GM19239 (cell line): Measurements from ENCODE around the gene MADCAM1.
A peak's percentile ranks its signal among the peaks of the same experiment; 100 is the strongest.

Source experiments
- DNase-seq: peaks from one replicate; pipeline ENCODE4 v3.0.0; 2011; ENCODE audit warnings: low spot score; ENCODE audit not compliant: insufficient read length
- FAIRE-seq: peaks from 2 replicates; lab custom pipeline; 2011; peaks lifted over from hg19 to GRCh38; lab: Jason Lieb, UNC

The MADCAM1 gene

DNA sequence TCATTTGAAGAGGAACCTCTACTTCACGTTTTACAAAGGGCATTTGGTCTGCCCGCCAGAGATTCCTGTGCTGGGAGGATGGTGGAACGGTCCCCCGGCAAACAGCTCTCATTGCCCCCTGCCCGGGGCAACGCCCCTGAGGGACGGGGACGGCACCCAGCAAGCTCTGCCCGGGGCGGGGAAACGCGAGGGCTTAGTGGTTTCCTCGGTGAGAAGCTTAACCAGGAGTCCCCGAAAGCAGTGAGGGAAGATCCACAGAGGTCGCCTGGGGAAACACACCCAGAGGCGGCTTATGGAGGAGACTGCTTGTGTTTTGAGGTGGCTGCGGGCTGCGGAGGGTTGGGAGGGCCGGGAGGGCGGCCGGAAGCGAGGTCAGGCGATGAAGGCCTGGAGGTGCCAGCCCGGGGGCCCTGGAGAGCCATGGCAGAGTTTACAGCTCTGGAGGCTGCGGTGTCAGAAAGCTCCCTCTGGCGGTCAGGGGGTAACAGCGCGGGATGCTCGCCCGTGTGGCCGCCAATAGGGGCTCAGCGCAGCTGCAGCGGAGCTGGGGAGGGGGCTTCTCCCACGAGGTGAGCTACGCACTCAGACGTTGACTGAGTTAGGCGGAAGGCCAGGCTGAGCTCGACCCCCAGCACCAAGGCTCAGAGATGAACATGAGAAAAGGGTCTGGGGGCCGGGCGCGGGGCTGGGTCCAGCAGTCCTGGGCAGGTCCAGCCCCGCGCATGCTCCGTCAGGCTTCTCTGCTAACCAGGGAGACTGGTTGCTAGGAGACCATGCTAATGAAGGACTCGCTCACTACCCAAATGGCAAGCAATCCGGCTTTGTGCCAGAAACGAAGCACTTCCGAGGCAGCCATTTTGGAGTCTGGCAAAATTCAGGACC, 10.4 kb downstream of the MADCAM1 start:
- FAIRE-seq (peak; percentile 96), DNase-seq (peak; percentile 98)

DNA sequence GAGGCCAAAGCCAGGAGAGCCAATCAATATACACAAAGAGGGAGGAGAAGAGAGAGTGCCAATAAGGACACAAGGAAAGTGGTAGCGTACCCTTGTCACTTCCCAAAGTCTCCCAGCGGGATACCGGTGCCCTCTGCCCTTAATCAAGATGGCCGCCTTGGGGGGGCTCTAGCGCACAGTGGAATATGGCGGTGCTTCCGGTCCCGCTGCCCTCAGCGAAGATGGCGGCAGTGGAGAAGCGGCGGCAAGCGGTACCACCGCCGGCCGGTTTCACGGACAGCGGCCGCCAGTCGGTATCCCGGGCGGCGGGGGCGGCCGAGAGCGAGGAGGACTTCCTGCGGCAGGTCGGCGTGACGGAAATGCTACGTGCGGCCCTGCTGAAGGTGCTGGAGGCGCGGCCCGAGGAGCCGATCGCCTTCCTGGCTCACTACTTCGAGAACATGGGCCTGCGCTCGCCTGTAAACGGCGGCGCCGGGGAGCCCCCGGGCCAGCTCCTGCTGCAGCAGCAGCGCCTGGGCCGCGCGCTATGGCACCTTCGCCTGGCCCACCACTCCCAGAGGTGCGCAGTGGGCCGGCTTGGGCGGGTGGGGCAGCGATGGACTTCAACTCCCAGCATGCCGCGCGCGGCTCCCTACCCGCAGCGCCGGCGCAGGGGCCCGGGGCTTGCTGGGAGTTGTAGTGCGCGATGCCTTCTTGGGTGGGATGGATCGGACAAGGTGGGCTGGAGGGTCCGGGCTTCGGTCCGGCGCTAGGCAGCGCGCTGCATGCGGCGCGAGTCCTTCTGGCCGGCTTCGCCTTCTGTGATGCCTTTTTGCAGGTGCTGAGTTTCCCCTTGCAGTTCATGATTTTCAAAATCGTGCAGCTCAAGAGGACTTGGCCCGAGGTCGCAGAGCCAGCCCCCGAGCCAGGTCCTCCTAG, 11.3 kb downstream of the MADCAM1 start, which contains the start of gene TPGS1:
TSS of gene TPGS1 (plus strand) at position 212 of the 918 bp plus-strand sequence. CDS start at position 222, 10 bp downstream.
- peak; percentile 71 for DNase-seq

GRCh38 chr19:508204-509150, 12.2 kb downstream of the MADCAM1 start:
- FAIRE-seq, result no peak

More for the DNA sequence above, 11.3 kb downstream of the MADCAM1 start, which contains the start of gene TPGS1:
- peak; percentile 68 for FAIRE-seq

GRCh38 chr19:510606-511100, 14.4 kb downstream of the MADCAM1 start:
- DNase-seq, result peak; percentile 93
- FAIRE-seq, result peak; percentile 94

More at GRCh38 chr19:508204-509150, 12.2 kb downstream of the MADCAM1 start:
- no peak for DNase-seq

DNA sequence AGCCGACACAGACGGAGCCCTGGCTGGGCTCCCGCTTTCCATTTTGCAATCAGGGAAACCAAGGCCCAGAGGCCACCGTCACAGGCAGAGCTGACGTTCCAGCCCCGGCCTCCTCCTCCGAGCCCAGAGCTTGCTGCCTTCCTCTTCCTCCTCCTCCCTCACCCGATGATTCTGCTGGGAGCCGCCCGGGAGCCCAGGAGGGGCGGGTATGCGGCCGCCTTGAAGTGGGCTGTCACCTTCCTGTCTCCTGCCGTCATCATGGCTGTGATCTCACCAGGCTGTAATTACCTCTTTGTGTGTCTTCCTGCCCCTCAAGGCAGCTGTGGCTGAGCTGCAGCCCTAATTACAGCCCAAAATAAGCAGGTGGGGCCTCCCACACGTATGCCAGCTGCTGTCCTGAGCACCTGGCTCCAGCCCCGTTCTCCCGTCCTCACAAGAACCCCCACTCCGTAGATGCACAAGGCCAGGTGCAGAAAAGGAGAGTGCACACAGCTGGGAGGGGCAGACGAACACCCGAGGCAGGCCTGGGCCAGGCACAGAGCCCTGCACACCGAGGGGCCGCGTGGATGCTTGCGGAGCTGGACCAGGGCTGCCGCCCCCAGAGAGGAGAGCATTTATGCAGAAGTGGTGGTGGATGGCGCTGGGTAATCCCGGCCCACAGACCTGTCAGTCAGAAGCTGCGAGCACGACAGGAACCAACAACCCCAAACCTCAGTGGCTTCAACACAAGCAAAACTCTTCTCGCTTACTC, 15.0 kb downstream of the MADCAM1 start:
- FAIRE-seq, result no peak
- DNase-seq, result no peak

- DNase-seq, result no peak
- FAIRE-seq, result no peak
These were observed 16.5 kb downstream of the MADCAM1 start for GRCh38 chr19:512547-513365.

DNA sequence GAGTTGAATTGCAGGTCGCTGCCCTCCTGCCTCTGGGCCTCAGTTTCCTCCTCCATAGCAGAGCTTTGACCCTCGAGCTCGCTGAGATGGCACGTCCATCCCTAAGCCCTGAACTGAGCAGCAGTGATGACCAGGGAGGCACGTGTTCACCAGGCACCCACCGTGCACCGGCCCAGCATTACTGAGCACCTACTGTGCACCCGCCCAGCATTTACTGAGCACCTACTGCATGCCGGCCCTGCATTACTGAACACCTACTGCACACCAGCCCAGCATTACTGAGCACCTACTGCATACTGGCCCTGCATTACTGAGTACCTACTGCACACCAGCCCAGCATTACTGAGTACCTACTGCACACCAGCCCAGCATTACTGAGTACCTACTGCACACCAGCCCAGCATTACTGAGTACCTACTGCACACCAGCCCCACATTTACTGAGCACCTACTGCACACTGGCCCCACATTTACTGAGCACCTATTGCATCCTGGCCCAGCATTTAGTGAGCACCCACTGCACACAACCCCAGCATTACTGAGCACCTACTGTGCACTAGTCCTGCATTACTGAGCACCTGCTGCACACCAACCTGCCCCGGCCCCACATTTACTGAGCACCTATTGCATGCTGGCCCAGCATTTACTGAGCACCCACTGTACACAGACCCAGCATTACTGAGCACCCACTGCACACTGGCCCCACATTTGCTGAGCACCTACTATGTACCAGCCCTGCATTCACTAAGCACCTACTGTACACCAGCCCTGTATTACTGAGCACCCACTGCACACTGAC, 17.3 kb downstream of the MADCAM1 start:
- DNase-seq (no peak), FAIRE-seq (no peak)

DNA sequence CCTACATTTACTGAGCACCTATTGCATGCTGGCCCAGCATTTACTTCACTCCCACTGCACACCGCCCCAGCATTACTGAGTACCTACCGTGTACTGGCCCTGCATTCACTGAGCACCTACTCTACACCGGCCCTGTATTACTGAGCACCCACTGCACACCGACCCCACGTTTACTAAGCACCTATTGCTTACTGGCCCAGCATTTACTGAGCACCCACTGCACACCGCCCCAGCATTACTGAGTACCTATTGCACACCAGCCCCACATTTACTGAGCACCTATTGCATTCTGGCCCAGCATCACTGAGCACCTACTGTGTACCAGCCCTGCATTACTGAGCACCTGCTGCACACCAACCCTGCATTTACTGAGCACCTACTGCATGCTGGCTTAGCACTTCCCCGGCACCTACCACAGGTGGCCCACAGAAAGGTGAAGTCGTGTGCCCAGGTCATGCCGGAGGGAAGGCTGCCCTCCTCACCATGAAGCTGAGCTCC, 17.9 kb downstream of the MADCAM1 start:
- no peak for DNase-seq

GRCh38 chr19:517721-518597, 21.7 kb downstream of the MADCAM1 start:
- no peak for DNase-seq
- FAIRE-seq, result no peak

More for the DNA sequence above, 17.9 kb downstream of the MADCAM1 start:
- FAIRE-seq, result no peak

GRCh38 chr19:518598-519231, 22.4 kb downstream of the MADCAM1 start:
- no peak for DNase-seq
- no peak for FAIRE-seq

DNA sequence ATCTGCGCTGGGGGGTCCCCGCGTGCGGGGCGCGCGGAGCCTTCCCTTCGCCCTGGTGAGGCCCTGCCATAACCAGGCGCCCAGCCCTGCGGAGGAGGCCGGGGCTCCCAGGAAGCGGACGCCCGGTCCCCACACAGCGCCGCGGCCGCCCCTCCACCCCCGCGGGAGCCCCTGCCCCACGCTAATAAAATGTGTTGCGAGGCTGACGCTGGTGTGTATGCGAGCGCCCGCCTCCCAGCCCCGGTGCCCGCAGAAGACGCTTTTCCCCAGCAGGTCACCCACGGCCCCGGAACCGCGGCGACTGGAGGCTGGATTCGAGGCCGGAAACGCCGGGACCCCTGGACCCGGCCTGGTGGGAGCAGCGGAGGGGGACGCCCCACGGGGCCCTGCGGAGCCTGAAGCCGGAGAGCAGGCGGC, 23.2 kb downstream of the MADCAM1 start:
- DNase-seq, result no peak
- FAIRE-seq, result no peak

DNA sequence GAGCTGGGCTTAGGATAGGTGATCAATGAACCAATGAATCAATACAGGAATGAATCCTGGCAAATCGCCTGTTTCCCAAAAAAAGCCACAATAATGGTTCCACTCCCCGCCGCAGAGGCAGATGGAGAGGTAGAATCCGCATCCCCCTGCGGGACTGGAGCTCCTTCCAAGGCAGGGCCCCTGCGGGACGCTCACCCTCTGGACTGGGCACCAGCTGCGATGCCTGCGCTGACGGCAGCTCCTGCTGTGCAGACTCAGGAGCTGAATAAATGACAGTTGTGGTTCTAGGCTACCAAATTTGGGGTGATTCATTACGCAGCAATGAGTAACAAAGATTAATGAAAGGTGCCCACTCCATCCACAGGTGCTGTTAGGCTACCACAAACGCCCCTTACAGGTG, 26.4 kb downstream of the MADCAM1 start:
- FAIRE-seq, result no peak
- no peak for DNase-seq

DNA sequence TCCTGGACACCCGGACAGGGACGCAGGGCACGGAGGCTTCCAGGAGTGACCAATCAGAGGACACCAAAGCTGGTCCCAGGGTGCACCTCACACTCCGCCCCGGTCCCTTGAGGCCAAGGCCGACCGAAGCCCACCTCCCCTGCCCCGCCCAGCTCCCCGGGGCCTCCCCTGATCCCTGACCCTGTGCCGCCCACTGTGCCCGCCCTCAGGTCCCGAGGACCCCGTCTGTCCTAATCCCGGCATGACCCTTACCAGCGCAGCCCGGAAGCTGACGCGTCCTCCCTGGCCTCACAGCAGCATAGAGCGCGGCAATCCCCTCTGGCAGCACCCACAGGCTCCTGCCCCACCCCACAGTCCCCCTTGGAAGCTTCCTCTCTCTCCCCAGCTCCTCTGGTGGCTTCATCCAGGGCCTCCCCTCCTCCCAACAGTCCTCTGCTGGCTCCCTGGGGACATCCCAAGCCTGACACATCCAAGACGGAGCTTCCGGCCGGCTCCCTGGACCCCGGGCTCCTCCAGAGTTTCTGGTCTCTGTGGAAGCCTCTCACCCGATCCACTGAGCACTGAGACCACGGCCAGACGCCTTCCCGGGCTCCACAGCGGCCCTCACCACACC, 27.9 kb downstream of the MADCAM1 start:
- no peak for FAIRE-seq
- no peak for DNase-seq

DNA sequence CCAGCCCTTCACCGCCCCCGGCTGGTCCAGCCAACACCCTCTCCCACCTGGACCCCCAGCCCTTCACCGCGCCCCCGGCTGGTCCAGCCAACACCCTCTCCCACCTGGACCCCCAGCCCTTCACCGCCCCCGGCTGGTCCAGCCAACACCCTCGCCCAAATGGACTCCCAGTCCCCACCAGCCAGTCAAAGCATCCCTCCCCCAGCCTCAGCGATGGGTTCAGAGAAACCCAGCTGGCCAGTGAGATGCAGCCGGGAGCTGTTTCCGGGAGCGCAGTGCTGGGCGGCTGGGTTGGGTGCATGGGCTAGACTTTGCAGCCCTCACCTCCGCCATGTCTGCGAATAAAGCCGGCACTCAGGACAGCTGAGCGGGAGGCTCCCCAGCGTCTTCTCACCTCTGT, 28.7 kb downstream of the MADCAM1 start:
- no peak for FAIRE-seq
- DNase-seq, result no peak

DNA sequence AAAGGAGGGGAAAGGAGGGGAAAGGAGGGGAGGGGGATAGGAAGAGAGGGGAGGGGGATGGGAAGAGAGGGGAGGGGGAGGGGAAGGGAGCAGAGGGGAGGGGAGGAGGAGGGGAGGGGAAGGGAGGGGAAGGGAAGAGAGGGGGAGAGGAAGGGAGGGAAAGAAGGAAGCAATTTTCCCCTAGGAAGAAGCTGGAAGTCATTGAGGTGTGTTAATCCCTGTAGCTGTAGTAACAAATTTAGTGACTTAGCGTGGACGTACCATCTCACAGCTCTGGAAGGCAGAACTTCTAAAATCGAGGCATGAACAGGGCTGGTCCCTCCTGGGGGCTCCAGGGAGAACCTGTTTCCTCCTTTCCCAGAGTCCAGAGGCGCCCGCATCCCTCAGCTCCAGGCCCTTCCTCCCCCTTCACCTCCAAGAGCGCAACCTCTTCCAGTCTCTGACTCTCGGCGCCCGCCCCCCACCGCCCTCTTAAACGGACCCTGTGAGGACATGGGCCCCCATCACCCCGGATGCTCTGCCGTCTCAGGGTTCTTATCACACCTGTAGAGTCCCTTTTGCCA, 29.7 kb downstream of the MADCAM1 start:
- FAIRE-seq (no peak), DNase-seq (no peak)
